Keratinocyte (primary cell): ENCODE measurements around the gene MVB12A.

ENCODE experiments used
- EZH2 ChIP-seq: IDR thresholded peaks from one replicate; pipeline ENCODE4 v1.6.1; 2012; ENCODE audit warnings: inconsistent platforms, mild to moderate bottlenecking, low read length, moderate library complexity
- TF ChIP-seq, protein P1 (sequence below), 3 experiments: IDR thresholded peaks in 1 of 3; conservative IDR thresholded peaks in 1 of 3; optimal IDR thresholded peaks in 1 of 3; 2 replicates in 2 of 3; 3 replicates in 1 of 3; pipeline versions ENCODE3 to v1.5.1; 2011; ENCODE audit warnings: low read length in 3 of 3, mild to moderate bottlenecking in 3 of 3, moderate library complexity in 2 of 3, control low read depth in 1 of 3, inconsistent platforms in 1 of 3; ENCODE audit not compliant: insufficient read depth in 2 of 3; ENCODE audit errors: extremely low read depth in 1 of 3

- TF ChIP-seq, protein P1, sequence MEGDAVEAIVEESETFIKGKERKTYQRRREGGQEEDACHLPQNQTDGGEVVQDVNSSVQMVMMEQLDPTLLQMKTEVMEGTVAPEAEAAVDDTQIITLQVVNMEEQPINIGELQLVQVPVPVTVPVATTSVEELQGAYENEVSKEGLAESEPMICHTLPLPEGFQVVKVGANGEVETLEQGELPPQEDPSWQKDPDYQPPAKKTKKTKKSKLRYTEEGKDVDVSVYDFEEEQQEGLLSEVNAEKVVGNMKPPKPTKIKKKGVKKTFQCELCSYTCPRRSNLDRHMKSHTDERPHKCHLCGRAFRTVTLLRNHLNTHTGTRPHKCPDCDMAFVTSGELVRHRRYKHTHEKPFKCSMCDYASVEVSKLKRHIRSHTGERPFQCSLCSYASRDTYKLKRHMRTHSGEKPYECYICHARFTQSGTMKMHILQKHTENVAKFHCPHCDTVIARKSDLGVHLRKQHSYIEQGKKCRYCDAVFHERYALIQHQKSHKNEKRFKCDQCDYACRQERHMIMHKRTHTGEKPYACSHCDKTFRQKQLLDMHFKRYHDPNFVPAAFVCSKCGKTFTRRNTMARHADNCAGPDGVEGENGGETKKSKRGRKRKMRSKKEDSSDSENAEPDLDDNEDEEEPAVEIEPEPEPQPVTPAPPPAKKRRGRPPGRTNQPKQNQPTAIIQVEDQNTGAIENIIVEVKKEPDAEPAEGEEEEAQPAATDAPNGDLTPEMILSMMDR (optimal IDR thresholded peaks at IDR 0.05 in 1 of 3, IDR thresholded peaks at IDR 0.05 in 1 of 3, conservative IDR thresholded peaks at IDR 0.05 in 1 of 3; ENCODE audit: extremely low read depth in 1 of 3, insufficient read depth in 2 of 3, low read length in 3 of 3) = peak in 1 of 3 experiments; percentile 33
- no peak for TF ChIP-seq EZH2
Measured at GRCh38 chr19:17471410-17472125, 51.7 kb downstream of the MVB12A start.
